ENCODE results near the gene EHBP1L1.

The EHBP1L1 gene

GRCh38 chr11:65590240-65590738 is 14.4 kb downstream of the EHBP1L1 start:
- Histone ChIP-seq H3K14ac (ENCODE audit: low read length) (no peak overlapping the region), H3K27me3 (ENCODE audit: insufficient read depth, low read length) (peaks cover 5% of the 10 kb centered on the region), H4K8ac (ENCODE audit: low read depth, low read length) (no peak overlapping the region), H2BK12ac (ENCODE audit: low read length) (no peak overlapping the region), H3K9me3 (ENCODE audit: insufficient read depth, low read depth, low read length) (peaks cover 4% of the 10 kb centered on the region), H3K4ac (ENCODE audit: low read depth, low read length) (no peak overlapping the region), H3K27ac (ENCODE audit: low read depth, low read length) (no peak overlapping the region), H3K9ac (ENCODE audit: low read length) (no peak overlapping the region), H2AFZ (ENCODE audit: insufficient read depth, low read length, poor library complexity) (no peak overlapping the region), H2BK120ac (ENCODE audit: insufficient read depth, low read length, poor library complexity) (no peak overlapping the region), H3K36me3 (ENCODE audit: control insufficient read depth in 1 of 2, insufficient read depth in 2 of 2, low read length in 2 of 2) (peaks cover 8 to 12% of the 10 kb centered on the region in 2 experiments), H3K4me3 (ENCODE audit: low read depth, low read length) (no peak overlapping the region), H3K18ac (ENCODE audit: low read length) (no peak overlapping the region), H2AK5ac (ENCODE audit: low read length) (no peak overlapping the region), H4K91ac (ENCODE audit: low read depth, low read length) (no peak overlapping the region), H3K4me1 (ENCODE audit: control insufficient read depth in 1 of 2, insufficient read depth in 2 of 2, low read length in 2 of 2) (peaks cover 0 to 8% of the 10 kb centered on the region in 2 experiments), H3K23ac (ENCODE audit: low read length) (no peak overlapping the region), H4K12ac (ENCODE audit: low read depth, low read length) (no peak overlapping the region), H3K79me1 (ENCODE audit: low read length) (peaks cover 3% of the 10 kb centered on the region), H3K4me2 (ENCODE audit: low read length) (no peak overlapping the region), H2BK5ac (ENCODE audit: low read depth, low read length, poor library complexity) (no peak overlapping the region), H3K79me2 (ENCODE audit: control insufficient read depth, insufficient read depth, low read length, poor library complexity) (no peaks in the 10 kb centered on the region)
- no CpG with 5 or more reads among the region's 8 CpGs for WGBS (ENCODE audit: extremely low coverage, insufficient coverage, insufficient read length)
- no peak for DNase-seq

GRCh38 chr11:65591939-65592857 is 16.3 kb downstream of the EHBP1L1 start:
- Histone ChIP-seq H3K4me2 (ENCODE audit: low read length) (peak overlapping the region; percentile 64), H2BK5ac (ENCODE audit: low read depth, low read length, poor library complexity) (no peak overlapping the region), H3K14ac (ENCODE audit: low read length) (peak overlapping the region; percentile 14), H2AK5ac (ENCODE audit: low read length) (no peak overlapping the region), H3K4ac (ENCODE audit: low read depth, low read length) (no peak overlapping the region), H3K79me1 (ENCODE audit: low read length) (peaks cover 3% of the 10 kb centered on the region), H2BK120ac (ENCODE audit: insufficient read depth, low read length, poor library complexity) (no peak overlapping the region), H3K79me2 (ENCODE audit: control insufficient read depth, insufficient read depth, low read length, poor library complexity) (no peaks in the 10 kb centered on the region), H3K18ac (ENCODE audit: low read length) (no peak overlapping the region), H3K9ac (ENCODE audit: low read length) (no peak overlapping the region), H2AFZ (ENCODE audit: insufficient read depth, low read length, poor library complexity) (no peak overlapping the region), H4K91ac (ENCODE audit: low read depth, low read length) (no peak overlapping the region), H3K36me3 (ENCODE audit: control insufficient read depth in 1 of 2, insufficient read depth in 2 of 2, low read length in 2 of 2) (peaks cover 6 to 12% of the 10 kb centered on the region in 2 experiments), H4K8ac (ENCODE audit: low read depth, low read length) (peak overlapping the region; percentile 42), H3K27ac (ENCODE audit: low read depth, low read length) (no peak overlapping the region), H2BK12ac (ENCODE audit: low read length) (no peak overlapping the region), H3K23ac (ENCODE audit: low read length) (no peak overlapping the region), H3K4me3 (ENCODE audit: low read depth, low read length) (no peak overlapping the region), H3K27me3 (ENCODE audit: insufficient read depth, low read length) (peaks cover 5% of the 10 kb centered on the region), H3K4me1 (ENCODE audit: control insufficient read depth in 1 of 2, insufficient read depth in 2 of 2, low read length in 2 of 2) (peaks cover 0 to 8% of the 10 kb centered on the region in 2 experiments), H4K12ac (ENCODE audit: low read depth, low read length) (no peak overlapping the region), H3K9me3 (ENCODE audit: insufficient read depth, low read depth, low read length) (peaks cover 4% of the 10 kb centered on the region)
- no CpG with 5 or more reads among the region's 106 CpGs for WGBS (ENCODE audit: extremely low coverage, insufficient coverage, insufficient read length)
- peak in 1 of 2 donors; percentile 48 for DNase-seq

GRCh38 chr11:65592858-65593517 is 17.1 kb downstream of the EHBP1L1 start:
- Histone ChIP-seq H3K4ac (ENCODE audit: low read depth, low read length) (no peak overlapping the region), H2AK5ac (ENCODE audit: low read length) (no peak overlapping the region)
- no CpG with 5 or more reads among the region's 22 CpGs for WGBS (ENCODE audit: extremely low coverage, insufficient coverage, insufficient read length)

GRCh38 chr11:65593518-65594414 is 17.9 kb downstream of the EHBP1L1 start:
- Histone ChIP-seq H3K79me2 (ENCODE audit: control insufficient read depth, insufficient read depth, low read length, poor library complexity) (no peaks in the 10 kb centered on the region), H4K8ac (ENCODE audit: low read depth, low read length) (no peak overlapping the region), H3K36me3 (ENCODE audit: control insufficient read depth in 1 of 2, insufficient read depth in 2 of 2, low read length in 2 of 2) (peaks cover 20 to 23% of the 10 kb centered on the region in 2 experiments), H4K91ac (ENCODE audit: low read depth, low read length) (no peak overlapping the region), H3K79me1 (ENCODE audit: low read length) (peaks cover 3% of the 10 kb centered on the region), H3K27ac (ENCODE audit: low read depth, low read length) (no peak overlapping the region), H3K9ac (ENCODE audit: low read length) (no peak overlapping the region), H2BK12ac (ENCODE audit: low read length) (no peak overlapping the region), H3K4ac (ENCODE audit: low read depth, low read length) (no peak overlapping the region), H3K4me2 (ENCODE audit: low read length) (no peak overlapping the region), H2BK5ac (ENCODE audit: low read depth, low read length, poor library complexity) (no peak overlapping the region), H3K18ac (ENCODE audit: low read length) (no peak overlapping the region), H2AFZ (ENCODE audit: insufficient read depth, low read length, poor library complexity) (no peak overlapping the region), H3K9me3 (ENCODE audit: insufficient read depth, low read depth, low read length) (peaks cover 4% of the 10 kb centered on the region), H3K23ac (ENCODE audit: low read length) (no peak overlapping the region), H3K14ac (ENCODE audit: low read length) (no peak overlapping the region), H2BK120ac (ENCODE audit: insufficient read depth, low read length, poor library complexity) (no peak overlapping the region), H3K4me1 (ENCODE audit: control insufficient read depth in 1 of 2, insufficient read depth in 2 of 2, low read length in 2 of 2) (peaks cover 0 to 8% of the 10 kb centered on the region in 2 experiments), H3K27me3 (ENCODE audit: insufficient read depth, low read length) (peaks cover 5% of the 10 kb centered on the region), H3K4me3 (ENCODE audit: low read depth, low read length) (no peak overlapping the region), H4K12ac (ENCODE audit: low read depth, low read length) (no peak overlapping the region), H2AK5ac (ENCODE audit: low read length) (no peak overlapping the region)
- DNase-seq, result peak in 1 of 2 donors; percentile 50
- WGBS (ENCODE audit: extremely low coverage, insufficient coverage, insufficient read length), result no CpG with 5 or more reads among the region's 26 CpGs

More at GRCh38 chr11:65592858-65593517, 17.1 kb downstream of the EHBP1L1 start:
- Histone ChIP-seq H3K9me3 (ENCODE audit: insufficient read depth, low read depth, low read length) (peaks cover 4% of the 10 kb centered on the region), H3K79me2 (ENCODE audit: control insufficient read depth, insufficient read depth, low read length, poor library complexity) (no peaks in the 10 kb centered on the region), H3K18ac (ENCODE audit: low read length) (no peak overlapping the region), H3K23ac (ENCODE audit: low read length) (no peak overlapping the region), H2BK5ac (ENCODE audit: low read depth, low read length, poor library complexity) (no peak overlapping the region), H2AFZ (ENCODE audit: insufficient read depth, low read length, poor library complexity) (no peak overlapping the region), H2BK120ac (ENCODE audit: insufficient read depth, low read length, poor library complexity) (no peak overlapping the region), H3K9ac (ENCODE audit: low read length) (no peak overlapping the region), H3K27ac (ENCODE audit: low read depth, low read length) (no peak overlapping the region), H3K4me1 (ENCODE audit: control insufficient read depth in 1 of 2, insufficient read depth in 2 of 2, low read length in 2 of 2) (peaks cover 0 to 8% of the 10 kb centered on the region in 2 experiments), H3K79me1 (ENCODE audit: low read length) (peaks cover 3% of the 10 kb centered on the region), H2BK12ac (ENCODE audit: low read length) (no peak overlapping the region), H4K12ac (ENCODE audit: low read depth, low read length) (no peak overlapping the region), H4K91ac (ENCODE audit: low read depth, low read length) (no peak overlapping the region), H4K8ac (ENCODE audit: low read depth, low read length) (no peak overlapping the region), H3K14ac (ENCODE audit: low read length) (no peak overlapping the region), H3K27me3 (ENCODE audit: insufficient read depth, low read length) (peaks cover 5% of the 10 kb centered on the region), H3K36me3 (ENCODE audit: control insufficient read depth in 1 of 2, insufficient read depth in 2 of 2, low read length in 2 of 2) (peaks cover 12 to 16% of the 10 kb centered on the region in 2 experiments), H3K4me2 (ENCODE audit: low read length) (no peak overlapping the region), H3K4me3 (ENCODE audit: low read depth, low read length) (no peak overlapping the region)
- DNase-seq, result peak in 1 of 2 donors; percentile 6

Measured in trophoblast cell (in vitro differentiated cells and primary cell).